ENCODE results near the gene CCL16. TPM values are rescaled to one million over a fixed set of nuclear protein-coding genes. Genes with fewer than 3 reads are reported as not detected.

Gene CCL16
- total and polyA plus RNA-seq, 2 donors (not counting 1 experiment from before 2014, with no cell fraction given): not detected

GRCh38 chr17:35953720-35954119 is 27.6 kb downstream of the CCL16 start:
- intact Hi-C loops (cut with micrococcal nuclease): no loop called here
- ATAC-seq (ENCODE audit: low read depth): no peak
- H3K9me3 Mint-ChIP-seq (ENCODE audit: insufficient read depth): no peaks in the 10 kb centered on the region

GRCh38 chr17:35949401-35949800 is 31.9 kb downstream of the CCL16 start:
- H4K20me1 ChIP-seq (ENCODE audit: control insufficient read depth, insufficient read depth, low read length, poor library complexity, severe bottlenecking): no peaks in the 10 kb centered on the region
- peaks cover 0 to 4% of the 10 kb centered on the region in 2 donors for H3K4me1 ChIP-seq (ENCODE audit: control insufficient read depth in 2 of 2, insufficient read depth in 2 of 2, low read length in 2 of 2)
- 85% methylated on average over 2 of the region's 3 CpGs for WGBS (ENCODE audit: insufficient coverage)
- H3K9me3 ChIP-seq (ENCODE audit: control extremely low read depth in 1 of 3, control insufficient read depth in 2 of 3, insufficient read depth in 1 of 3, low read length in 2 of 3): no peaks in the 10 kb centered on the region
- ATAC-seq (ENCODE audit: low read depth): no peak
- Mint-ChIP-seq H3K9me3 (ENCODE audit: insufficient read depth) (no peaks in the 10 kb centered on the region), H3K4me1 (peaks cover 2% of the 10 kb centered on the region), H3K27me3 (peaks cover 6% of the 10 kb centered on the region), H3K4me3 (no peak overlapping the region), H3K27ac (no peak overlapping the region)
- no peak for TF ChIP-seq EZH2 (IDR thresholded peaks at IDR 0.05; ENCODE audit: borderline replicate concordance, insufficient read depth, low read depth, low read length, poor library complexity, severe bottlenecking)
- TF ChIP-seq CTCF (IDR thresholded peaks at IDR 0.05): no peak
- H3K9ac ChIP-seq (ENCODE audit: low read length): no peak overlapping the region
- H3K4me3 ChIP-seq (ENCODE audit: control extremely low read depth in 1 of 5, extremely low read depth in 1 of 5, insufficient read depth in 1 of 5, low read depth in 2 of 5, low read length in 4 of 5): no peak overlapping the region
- H3K36me3 ChIP-seq (replicated peaks in 1 of 2; ENCODE audit: control extremely low read depth in 1 of 2, control insufficient read depth in 1 of 2, extremely low read depth in 1 of 2, insufficient read depth in 2 of 2, low read length in 1 of 2): no peaks in the 10 kb centered on the region
- ChIA-PET CTCF (interaction anchor here (0.6 to 1.2 kb wide), 4 partner anchors 20 to 534 kb away, joined by 3 to 4 read pairs (median 3); no protein-coding TSS in a partner anchor), POLR2A (no interaction called here)
- H3K27ac ChIP-seq (ENCODE audit: low read length in 2 of 2): no peak overlapping the region
- DNase-seq: no peak
- no peaks in the 10 kb centered on the region for H3K79me2 ChIP-seq (ENCODE audit: control insufficient read depth, insufficient read depth, low read length)
- H2AFZ ChIP-seq (ENCODE audit: insufficient read depth, low read depth, low read length, poor library complexity, severe bottlenecking): no peak overlapping the region
- intact Hi-C loops (cut with micrococcal nuclease): no loop called here
- H3K27me3 ChIP-seq (replicated peaks in 1 of 4; ENCODE audit: control extremely low read depth in 1 of 4, control insufficient read depth in 3 of 4, insufficient read depth in 4 of 4, low read length in 3 of 4): no peaks in the 10 kb centered on the region
- H3K4me2 ChIP-seq (replicated peaks; ENCODE audit: low read depth, low read length, poor library complexity, severe bottlenecking): no peak overlapping the region

More at GRCh38 chr17:35953720-35954119, 27.6 kb downstream of the CCL16 start:
- Mint-ChIP-seq H3K27me3 (peaks cover 34% of the 10 kb centered on the region), H3K4me3 (no peak overlapping the region), H3K4me1 (no peaks in the 10 kb centered on the region), H3K27ac (no peak overlapping the region)
- peaks cover 0 to 2% (median 0%) of the 10 kb centered on the region in 4 experiments for H3K27me3 ChIP-seq (replicated peaks in 1 of 4; ENCODE audit: control extremely low read depth in 1 of 4, control insufficient read depth in 3 of 4, insufficient read depth in 4 of 4, low read length in 3 of 4)
- H3K79me2 ChIP-seq (ENCODE audit: control insufficient read depth, insufficient read depth, low read length): no peaks in the 10 kb centered on the region
- H3K4me2 ChIP-seq (replicated peaks; ENCODE audit: low read depth, low read length, poor library complexity, severe bottlenecking): no peak overlapping the region
- ChIA-PET POLR2A (no interaction called here), CTCF (interaction anchor here (0.6 kb wide), 1 partner anchor 20 kb away, joined by 3 read pairs; no protein-coding TSS in a partner anchor)
- WGBS (ENCODE audit: insufficient coverage): 61% methylated on average over 4 of the region's 7 CpGs
- DNase-seq: no peak
- no peaks in the 10 kb centered on the region for H3K4me1 ChIP-seq (ENCODE audit: control insufficient read depth in 2 of 2, insufficient read depth in 2 of 2, low read length in 2 of 2)
- no peak overlapping the region for H3K27ac ChIP-seq (ENCODE audit: low read length in 2 of 2)
- H3K36me3 ChIP-seq (replicated peaks in 1 of 2; ENCODE audit: control extremely low read depth in 1 of 2, control insufficient read depth in 1 of 2, extremely low read depth in 1 of 2, insufficient read depth in 2 of 2, low read length in 1 of 2): no peaks in the 10 kb centered on the region
- H4K20me1 ChIP-seq (ENCODE audit: control insufficient read depth, insufficient read depth, low read length, poor library complexity, severe bottlenecking): no peaks in the 10 kb centered on the region
- no peaks in the 10 kb centered on the region for H3K9me3 ChIP-seq (ENCODE audit: control extremely low read depth in 1 of 3, control insufficient read depth in 2 of 3, insufficient read depth in 1 of 3, low read length in 2 of 3)
- no peak for TF ChIP-seq EZH2 (IDR thresholded peaks at IDR 0.05; ENCODE audit: borderline replicate concordance, insufficient read depth, low read depth, low read length, poor library complexity, severe bottlenecking)
- TF ChIP-seq CTCF (IDR thresholded peaks at IDR 0.05): no peak
- H2AFZ ChIP-seq (ENCODE audit: insufficient read depth, low read depth, low read length, poor library complexity, severe bottlenecking): no peak overlapping the region
- H3K9ac ChIP-seq (ENCODE audit: low read length): no peak overlapping the region
- H3K4me3 ChIP-seq (ENCODE audit: control extremely low read depth in 1 of 5, extremely low read depth in 1 of 5, insufficient read depth in 1 of 5, low read depth in 2 of 5, low read length in 4 of 5): no peak overlapping the region
